Adrenal gland (tissue), 5 donors: ENCODE data around the gene UBXN2A.

Source experiments
- POLR2A ChIP-seq, 2 donors: fragments of 450-650 bp; IDR thresholded peaks; one replicate each; pipeline ENCODE4 v1.6.1; 2017; ENCODE audit warnings: antibody characterized with exemption in 2 of 2, mild to moderate bottlenecking in 2 of 2, moderate library complexity in 1 of 2
- TF ChIP-seq, protein P1 (sequence below), 6 experiments: fragments of 450-650 bp in 4 of 6; fragments of 200-600 bp in 2 of 6; sonication (generic) in 1 of 6; IDR thresholded peaks; 1 replicate in 5 of 6; 2 replicates in 1 of 6; pipeline versions ENCODE4 v1.5.1 to v1.8.0; 2016 to 2021; ENCODE audit warnings: antibody characterized with exemption in 6 of 6, mild to moderate bottlenecking in 2 of 6, moderate library complexity in 1 of 6
- donor health status: DM: no; HTN: no; CAD: no.

DNA sequence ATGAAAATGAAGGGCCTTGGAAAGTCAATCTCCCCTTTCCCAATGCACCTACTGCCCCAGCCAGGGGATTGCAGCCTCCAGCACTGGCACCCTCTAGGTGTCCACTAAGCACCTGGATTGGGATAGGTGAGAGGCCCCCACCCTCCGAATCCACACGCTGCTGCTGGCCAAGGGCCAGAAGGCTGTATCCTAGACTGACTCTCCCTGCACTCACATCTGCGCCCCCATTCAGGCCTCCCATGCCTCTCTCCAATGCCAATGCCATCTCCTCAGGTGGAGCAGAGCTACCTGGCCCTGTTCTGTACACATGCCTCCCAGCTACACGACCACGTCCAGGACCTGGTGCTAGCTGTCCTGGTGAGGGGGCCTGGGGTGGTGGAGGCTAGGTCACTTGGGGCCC, 79.5 kb downstream of the UBXN2A start:
- TF ChIP-seq, protein P1, sequence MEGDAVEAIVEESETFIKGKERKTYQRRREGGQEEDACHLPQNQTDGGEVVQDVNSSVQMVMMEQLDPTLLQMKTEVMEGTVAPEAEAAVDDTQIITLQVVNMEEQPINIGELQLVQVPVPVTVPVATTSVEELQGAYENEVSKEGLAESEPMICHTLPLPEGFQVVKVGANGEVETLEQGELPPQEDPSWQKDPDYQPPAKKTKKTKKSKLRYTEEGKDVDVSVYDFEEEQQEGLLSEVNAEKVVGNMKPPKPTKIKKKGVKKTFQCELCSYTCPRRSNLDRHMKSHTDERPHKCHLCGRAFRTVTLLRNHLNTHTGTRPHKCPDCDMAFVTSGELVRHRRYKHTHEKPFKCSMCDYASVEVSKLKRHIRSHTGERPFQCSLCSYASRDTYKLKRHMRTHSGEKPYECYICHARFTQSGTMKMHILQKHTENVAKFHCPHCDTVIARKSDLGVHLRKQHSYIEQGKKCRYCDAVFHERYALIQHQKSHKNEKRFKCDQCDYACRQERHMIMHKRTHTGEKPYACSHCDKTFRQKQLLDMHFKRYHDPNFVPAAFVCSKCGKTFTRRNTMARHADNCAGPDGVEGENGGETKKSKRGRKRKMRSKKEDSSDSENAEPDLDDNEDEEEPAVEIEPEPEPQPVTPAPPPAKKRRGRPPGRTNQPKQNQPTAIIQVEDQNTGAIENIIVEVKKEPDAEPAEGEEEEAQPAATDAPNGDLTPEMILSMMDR (IDR thresholded peaks at IDR 0.05), result no peak
- TF ChIP-seq POLR2A (IDR thresholded peaks at IDR 0.05), result no peak
